IMR-90 (cell line): ENCODE results near the gene PLA2G2C. TPM values are rescaled to one million over a fixed set of nuclear protein-coding genes. Genes with fewer than 3 reads are reported as not detected.

ENCODE experiments used
- ATAC-seq: fragments of 200-7000 bp; cut with Tn5 transposase; 2 replicates; pipeline ENCODE4 v1.9.1; 2020; ENCODE audit warnings: low read depth, mild to moderate bottlenecking, moderate library complexity
- BruUV-seq: library from RNA; stranded (reverse); fragments of 400-500 nt; replicated peaks from 2 replicates; lab custom pipeline; 2021; lab: Mats Ljungman, UMichigan
- CTCF ChIA-PET: fragments of 300-600 bp; formaldehyde crosslinking; extraction: SDS; loops from one replicate; lab custom pipeline; 2021; ENCODE audit warnings: antibody characterized with exemption; lab: Yijun Ruan, JAX
- POLR2A ChIA-PET: fragments of 300-600 bp; sonication (Branson Sonifier 250); formaldehyde crosslinking; loops from one replicate; lab custom pipeline; 2022; ENCODE audit warnings: antibody characterized with exemption; ENCODE audit not compliant: unreplicated experiment; lab: Charles Lee
- DNase-seq: peaks from one replicate; pipeline ENCODE4 v3.0.0; 2013
- H2AFZ ChIP-seq: replicated peaks from 2 replicates; pipeline ENCODE3; 2013; ENCODE audit warnings: low read length, mild to moderate bottlenecking; ENCODE audit not compliant: poor library complexity
- H2AK5ac ChIP-seq: 2 replicates; pipeline ENCODE4 v1.6.1; 2013; ENCODE audit warnings: low read depth, low read length, inconsistent platforms
- H2AK9ac ChIP-seq: replicated peaks from 2 replicates; pipeline ENCODE3; 2013; ENCODE audit warnings: mild to moderate bottlenecking, low read depth, low read length, moderate library complexity; ENCODE audit not compliant: poor library complexity
- H2BK120ac ChIP-seq: 2 replicates; pipeline ENCODE4 v1.6.1; 2013; ENCODE audit warnings: low read depth, low read length, inconsistent platforms
- H2BK15ac ChIP-seq: 3 replicates; pipeline ENCODE4 v1.6.1; 2013; ENCODE audit warnings: low read depth, low read length, inconsistent platforms
- H2BK20ac ChIP-seq: 2 replicates; pipeline ENCODE4 v1.6.1; 2013; ENCODE audit warnings: low read depth, mild to moderate bottlenecking, inconsistent platforms, low read length, moderate library complexity
- H2BK5ac ChIP-seq: 2 replicates; pipeline ENCODE4 v1.6.1; 2013; ENCODE audit warnings: mild to moderate bottlenecking, low read depth, low read length, inconsistent platforms; ENCODE audit not compliant: poor library complexity, severe bottlenecking
- H3K14ac ChIP-seq: replicated peaks from 2 replicates; pipeline ENCODE4 v1.6.1; 2013; ENCODE audit warnings: low read depth, low read length, inconsistent platforms
- H3K18ac ChIP-seq: 2 replicates; pipeline ENCODE4 v1.6.1; 2013; ENCODE audit warnings: low read depth, low read length, control low read depth
- H3K23ac ChIP-seq: 2 replicates; pipeline ENCODE4 v1.6.1; 2013; ENCODE audit warnings: low read depth, low read length, inconsistent platforms
- H3K27ac ChIP-seq: 2 replicates; pipeline ENCODE4 v1.5.1; 2013; ENCODE audit warnings: mild to moderate bottlenecking, control low read depth, low read length; ENCODE audit not compliant: insufficient read depth
- H3K27me3 ChIP-seq: 2 replicates; pipeline ENCODE4 v1.6.1; 2013; ENCODE audit warnings: low read length; ENCODE audit not compliant: control insufficient read depth, insufficient read depth
- H3K36me3 ChIP-seq: 2 replicates; pipeline ENCODE4 v1.6.1; 2013; ENCODE audit warnings: low read length, mixed read lengths; ENCODE audit not compliant: control insufficient read depth, insufficient read depth
- H3K4ac ChIP-seq: 2 replicates; pipeline ENCODE4 v1.6.1; 2013; ENCODE audit warnings: low read depth, low read length, inconsistent platforms
- H3K4me1 ChIP-seq: 2 replicates; pipeline ENCODE4 v1.6.1; 2013; ENCODE audit warnings: low read length, mixed read lengths; ENCODE audit not compliant: control insufficient read depth, insufficient read depth
- H3K4me2 ChIP-seq: 2 replicates; pipeline ENCODE4 v1.6.1; 2013; ENCODE audit warnings: low read depth, mild to moderate bottlenecking, control low read depth, low read length, moderate library complexity
- H3K4me3 ChIP-seq: 2 replicates; pipeline ENCODE4 v1.5.1; 2013; ENCODE audit warnings: low read depth, mild to moderate bottlenecking, control low read depth, low read length, moderate library complexity; ENCODE audit not compliant: insufficient read depth
- H3K56ac ChIP-seq: 2 replicates; pipeline ENCODE4 v1.6.1; 2013; ENCODE audit warnings: low read length, inconsistent platforms; ENCODE audit not compliant: insufficient read depth; ENCODE audit errors: extremely low read depth
- H3K79me1 ChIP-seq, 2 experiments: 2 replicates each; pipeline ENCODE4 v1.6.1; 2013; ENCODE audit warnings: low read length in 2 of 2, inconsistent platforms in 1 of 2, low read depth in 1 of 2
- H3K9ac ChIP-seq: 2 replicates; pipeline ENCODE4 v1.6.1; 2013; ENCODE audit warnings: low read depth, low read length, control low read depth
- H3K9me1 ChIP-seq: 2 replicates; pipeline ENCODE4 v1.6.1; 2013; ENCODE audit warnings: low read length, inconsistent platforms; ENCODE audit not compliant: insufficient read depth
- H3K9me3 ChIP-seq: 2 replicates; pipeline ENCODE4 v1.6.1; 2013; ENCODE audit warnings: low read length; ENCODE audit not compliant: control insufficient read depth, insufficient read depth
- H4K20me1 ChIP-seq: 2 replicates; pipeline ENCODE4 v1.6.1; 2013; ENCODE audit warnings: low read length, inconsistent platforms; ENCODE audit not compliant: insufficient read depth
- H4K5ac ChIP-seq: 2 replicates; pipeline ENCODE4 v1.6.1; 2013; ENCODE audit warnings: mild to moderate bottlenecking, low read depth, low read length, control low read depth
- H4K8ac ChIP-seq, 2 experiments: 2 replicates each; pipeline ENCODE4 v1.6.1; 2013; ENCODE audit warnings: low read depth in 2 of 2, low read length in 2 of 2, control low read depth in 1 of 2, inconsistent platforms in 1 of 2
- H4K91ac ChIP-seq: 2 replicates; pipeline ENCODE4 v1.6.1; 2013; ENCODE audit warnings: low read depth, low read length, inconsistent platforms; ENCODE audit not compliant: insufficient read depth
- BHLHE40 ChIP-seq: fragments of 150-350 bp; IDR thresholded peaks from 2 replicates; pipeline ENCODE4 v1.6.1; 2016; ENCODE audit warnings: mild to moderate bottlenecking, low read depth, low read length
- CHD1 ChIP-seq: IDR thresholded peaks from 2 replicates; pipeline ENCODE4 v1.6.1; 2012; ENCODE audit warnings: low read depth, low read length, improper control_type of control experiment
- MAFK ChIP-seq: IDR thresholded peaks from 2 replicates; pipeline ENCODE4 v1.6.1; 2012; ENCODE audit warnings: low read depth, low read length, improper control_type of control experiment
- MAZ ChIP-seq: IDR thresholded peaks from 2 replicates; pipeline ENCODE4 v1.6.1; 2012; ENCODE audit warnings: low read depth, mild to moderate bottlenecking, low read length, improper control_type of control experiment, moderate library complexity, borderline replicate concordance
- MXI1 ChIP-seq: IDR thresholded peaks from 2 replicates; pipeline ENCODE4 v1.6.1; 2012; ENCODE audit warnings: low read depth, mild to moderate bottlenecking, low read length, moderate library complexity, borderline replicate concordance
- NFE2L2 ChIP-seq: fragments of 150-350 bp; IDR thresholded peaks from 2 replicates; pipeline ENCODE4 v1.6.1; 2016; ENCODE audit warnings: low read depth, mild to moderate bottlenecking, low read length
- POLR2A ChIP-seq: IDR thresholded peaks from 2 replicates; pipeline ENCODE4 v1.6.1; 2012; ENCODE audit warnings: mild to moderate bottlenecking, low read depth, low read length
- RAD21 ChIP-seq: IDR thresholded peaks from 2 replicates; pipeline ENCODE4 v1.6.1; 2012; ENCODE audit warnings: low read length, improper control_type of control experiment
- RCOR1 ChIP-seq: IDR thresholded peaks from 2 replicates; pipeline ENCODE4 v1.6.1; 2012; ENCODE audit warnings: mild to moderate bottlenecking, low read length, improper control_type of control experiment; ENCODE audit not compliant: insufficient replicate concordance
- RFX5 ChIP-seq: IDR thresholded peaks from 2 replicates; pipeline ENCODE4 v1.8.0; 2012; ENCODE audit warnings: low read depth, mild to moderate bottlenecking, low read length, moderate library complexity
- SMC3 ChIP-seq: fragments of 150-350 bp; IDR thresholded peaks from 2 replicates; pipeline ENCODE4 v1.6.1; 2016; ENCODE audit warnings: low read depth, mild to moderate bottlenecking, antibody characterized with exemption, low read length, moderate library complexity
- WGBS, 2 experiments: methylation state at CpG; one replicate each; pipeline versions ENCODE4 v1.1.5 to v1.1.7; 2013; ENCODE audit warnings: missing lambda C conversion rate in 2 of 2; ENCODE audit not compliant: insufficient read length in 1 of 2; ENCODE audit errors: extremely low coverage in 2 of 2; 5-methylcytosine and 5-hydroxymethylcytosine counted together
- dilution Hi-C: fragments of 300-500 bp; cut with HindIII; formaldehyde crosslinking; loops from one replicate; pipeline ENCODE4 v1.14.3; 2018; ENCODE audit warnings: low sequenced_read_pairs; ENCODE audit not compliant: unreplicated experiment
- in situ Hi-C: fragments of 300-500 bp; cut with MboI; formaldehyde crosslinking; loops from 3 replicates; pipeline ENCODE4 v1.14.3; 2019; ENCODE audit warnings: low sequenced_read_pairs, inconsistent platforms, mixed read lengths
- intact Hi-C: fragments of 100-400 bp; cut with micrococcal nuclease; formaldehyde crosslinking; loops from 2 replicates; pipeline ENCODE4 v1.10.0; 2022
- polyA plus RNA-seq, 3 experiments: library from polyadenylated mRNA; depleted of rRNA; stranded (reverse); fragments of >200 nt; gene quantifications; 2 replicates each; pipeline ENCODE4 v1.2.3, GENCODE V29; 2012; ENCODE audit warnings: low replicate concordance in 1 of 3
- total RNA-seq: library from RNA; depleted of rRNA; stranded (reverse); fragments of >200 nt; gene quantifications from 2 replicates; pipeline ENCODE4 v1.2.3, GENCODE V29; 2012
- TF ChIP-seq, protein P1 (sequence below): fragments of 150-350 bp; IDR thresholded peaks from 2 replicates; pipeline ENCODE4 v1.6.1; 2016; ENCODE audit warnings: low read depth, mild to moderate bottlenecking, low read length, moderate library complexity, borderline replicate concordance
- TF ChIP-seq, protein P2 (sequence below): fragments of 150-350 bp; IDR thresholded peaks from 2 replicates; pipeline ENCODE4 v1.6.1; 2017; ENCODE audit warnings: mild to moderate bottlenecking, antibody characterized with exemption, low read length, low read depth

Gene PLA2G2C
- total and polyA plus RNA-seq, 2 of the 4 experiments (the other 2 are of a cell fraction) = not detected

DNA sequence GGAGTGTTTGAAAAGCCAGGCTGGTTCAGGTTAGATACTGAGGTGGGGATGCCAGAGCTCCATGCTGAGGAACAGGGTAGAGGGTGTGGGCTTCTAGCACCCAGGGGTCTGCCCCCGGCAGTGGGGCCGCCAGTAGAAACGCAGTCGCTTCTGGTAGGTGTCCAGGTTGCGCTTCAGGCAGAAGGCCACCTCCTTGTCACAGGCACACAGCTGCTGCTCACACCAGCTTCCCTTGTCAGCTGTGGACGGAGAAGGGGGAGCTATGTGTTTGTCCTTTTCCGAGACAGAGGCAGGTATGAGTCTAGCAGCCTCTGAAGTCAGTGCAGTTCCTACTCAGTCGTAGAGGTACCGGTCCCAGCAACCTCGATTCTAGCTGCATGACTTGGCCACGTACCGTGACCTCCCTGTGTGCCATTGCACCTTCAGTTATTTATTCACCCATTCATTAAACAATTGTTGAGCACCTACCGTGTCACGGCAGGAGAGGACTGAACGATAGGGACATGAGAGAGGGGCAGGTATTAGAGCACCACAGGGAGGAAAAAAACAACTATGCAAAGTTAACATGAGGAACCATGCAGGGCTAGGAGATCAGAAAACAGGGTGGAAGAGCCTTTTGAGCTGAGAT is 72.2 kb downstream of the PLA2G2C start:
- BruUV-seq = no TSS peak
- TF ChIP-seq, protein P1, sequence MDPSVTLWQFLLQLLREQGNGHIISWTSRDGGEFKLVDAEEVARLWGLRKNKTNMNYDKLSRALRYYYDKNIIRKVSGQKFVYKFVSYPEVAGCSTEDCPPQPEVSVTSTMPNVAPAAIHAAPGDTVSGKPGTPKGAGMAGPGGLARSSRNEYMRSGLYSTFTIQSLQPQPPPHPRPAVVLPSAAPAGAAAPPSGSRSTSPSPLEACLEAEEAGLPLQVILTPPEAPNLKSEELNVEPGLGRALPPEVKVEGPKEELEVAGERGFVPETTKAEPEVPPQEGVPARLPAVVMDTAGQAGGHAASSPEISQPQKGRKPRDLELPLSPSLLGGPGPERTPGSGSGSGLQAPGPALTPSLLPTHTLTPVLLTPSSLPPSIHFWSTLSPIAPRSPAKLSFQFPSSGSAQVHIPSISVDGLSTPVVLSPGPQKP = no peak
- TF ChIP-seq RCOR1 (no peak), SMC3 (no peak), MAFK (no peak), CHD1 (no peak), MXI1 (no peak), RFX5 (no peak), RAD21 (no peak), BHLHE40 (no peak), NFE2L2 (no peak), POLR2A (no peak), MAZ (no peak)
- TF ChIP-seq, protein P2, sequence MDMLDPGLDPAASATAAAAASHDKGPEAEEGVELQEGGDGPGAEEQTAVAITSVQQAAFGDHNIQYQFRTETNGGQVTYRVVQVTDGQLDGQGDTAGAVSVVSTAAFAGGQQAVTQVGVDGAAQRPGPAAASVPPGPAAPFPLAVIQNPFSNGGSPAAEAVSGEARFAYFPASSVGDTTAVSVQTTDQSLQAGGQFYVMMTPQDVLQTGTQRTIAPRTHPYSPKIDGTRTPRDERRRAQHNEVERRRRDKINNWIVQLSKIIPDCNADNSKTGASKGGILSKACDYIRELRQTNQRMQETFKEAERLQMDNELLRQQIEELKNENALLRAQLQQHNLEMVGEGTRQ = no peak
- Histone ChIP-seq H3K4me2 (no peak overlapping the region), H4K5ac (no peak overlapping the region), H3K23ac (no peak overlapping the region), H4K20me1 (no peaks in the 10 kb centered on the region), H2BK120ac (no peak overlapping the region), H3K9me1 (no peaks in the 10 kb centered on the region), H2BK20ac (no peak overlapping the region), H3K4me1 (no peaks in the 10 kb centered on the region), H3K14ac (no peak overlapping the region), H3K4me3 (no peak overlapping the region), H2AFZ (no peak overlapping the region), H4K8ac (no peak overlapping the region), H3K79me1 (no peaks in the 10 kb centered on the region), H2AK5ac (no peak overlapping the region), H3K18ac (no peak overlapping the region), H3K36me3 (no peaks in the 10 kb centered on the region), H3K9ac (no peak overlapping the region), H3K27ac (no peak overlapping the region), H2AK9ac (no peak overlapping the region), H3K27me3 (peaks cover 23% of the 10 kb centered on the region), H3K4ac (no peak overlapping the region), H2BK15ac (no peak overlapping the region), H3K9me3 (no peaks in the 10 kb centered on the region), H2BK5ac (no peak overlapping the region), H4K91ac (no peak overlapping the region), H3K56ac (no peak overlapping the region)
- dilution Hi-C loops = no loop called here
- intact Hi-C loops = no loop called here
- POLR2A ChIA-PET = no interaction called here
- CTCF ChIA-PET = interaction anchor here (1.0 kb wide), 1 partner anchor 11 kb away, joined by 3 read pairs; no protein-coding TSS in a partner anchor
- in situ Hi-C loops = no loop called here
- 80% methylated on average over 1 of the region's 15 CpGs; no CpG with 5 or more reads in 1 of the 2 experiments for WGBS, 2 experiments
- DNase-seq = no peak
- no peak for ATAC-seq
